K562 (cell line): ENCODE measurements around the gene ASCC3. TPM values are rescaled to one million over a fixed set of nuclear protein-coding genes. Genes with fewer than 3 reads are reported as not detected.

Experiments used
- C11orf30 ChIP-seq: fragments of 450-650 bp; IDR thresholded peaks from 2 replicates; pipeline ENCODE4 v1.6.1; 2016; ENCODE audit warnings: low read depth, mild to moderate bottlenecking
- CBFA2T2 ChIP-seq: fragments of 450-650 bp; conservative IDR thresholded peaks from 2 replicates; pipeline ENCODE4 v1.6.1; 2017; ENCODE audit warnings: mild to moderate bottlenecking
- CEBPB ChIP-seq: fragments of 450-650 bp; IDR thresholded peaks from 2 replicates; pipeline ENCODE4 v1.6.1; 2016; ENCODE audit warnings: missing genetic modification characterization, missing compliant biosample characterization
- DPF2 ChIP-seq: fragments of 450-650 bp; IDR thresholded peaks from 2 replicates; pipeline ENCODE4 v1.6.1; 2016
- FOXM1 ChIP-seq, 2 experiments: fragments of 450-650 bp in 1 of 2; sonication (generic) in 1 of 2; formaldehyde crosslinking in 1 of 2; IDR thresholded peaks; 2 replicates each; pipeline versions ENCODE4 v1.6.1 to v1.9.0; 2017 to 2022; ENCODE audit warnings: low read depth in 2 of 2, mild to moderate bottlenecking in 2 of 2, missing genetic modification reagents in 1 of 2, moderate library complexity in 1 of 2
- MCM5 ChIP-seq: fragments of 450-650 bp; IDR thresholded peaks from 2 replicates; pipeline ENCODE4 v1.6.1; 2016; ENCODE audit warnings: low read depth
- MEIS2 ChIP-seq: fragments of 450-650 bp; IDR thresholded peaks from 2 replicates; pipeline ENCODE4 v1.6.1; 2014; ENCODE audit warnings: mild to moderate bottlenecking; ENCODE audit not compliant: partially characterized antibody
- PTBP1 ChIP-seq: fragments of 200-400 bp; formaldehyde crosslinking; IDR thresholded peaks from 2 replicates; pipeline ENCODE4 v1.6.1; 2017; ENCODE audit warnings: low read depth, low read length
- RBM17 ChIP-seq: fragments of 200-400 bp; formaldehyde crosslinking; IDR thresholded peaks from 2 replicates; pipeline ENCODE4 v1.6.1; 2017; ENCODE audit warnings: low read depth, mild to moderate bottlenecking, low read length, borderline replicate concordance
- SMARCA4 ChIP-seq: fragments of 450-650 bp; IDR thresholded peaks from 2 replicates; pipeline ENCODE4 v1.6.1; 2016
- ZC3H8 ChIP-seq: fragments of 450-650 bp; IDR thresholded peaks from 2 replicates; pipeline ENCODE4 v1.6.1; 2017
- ZKSCAN8 ChIP-seq: fragments of 200-800 bp; sonication (Bioruptor generic); IDR thresholded peaks from 2 replicates; pipeline ENCODE4 v1.6.1; 2016; ENCODE audit warnings: missing genetic modification characterization, missing compliant biosample characterization
- ZNF354B ChIP-seq: fragments of 250-450 bp; sonication (Bioruptor Pico); IDR thresholded peaks from 2 replicates; pipeline ENCODE4 v1.4.0; 2020
- ZNF41 ChIP-seq: fragments of 250-450 bp; sonication (Bioruptor Pico); conservative IDR thresholded peaks from 2 replicates; pipeline ENCODE4 v1.4.0; 2020; ENCODE audit warnings: mild to moderate bottlenecking
- polyA plus RNA-seq, 8 experiments: library from polyadenylated mRNA; depleted of rRNA in 4 of 8; stranded (reverse) in 5 of 8; unstranded in 3 of 8; fragments of >200 nt; fragmentation: Nextera tagmentation in 2 of 8; fragmentation: Illumina TruSeq in 1 of 8; extraction: Ambion mirVana in 2 of 8; extraction: Trizol in 1 of 8; gene quantifications; 2 replicates each; pipeline versions ENCODE4 v1.2.1 to v1.2.3, GENCODE V29; 2011 to 2014; ENCODE audit warnings: inconsistent platforms in 1 of 8, missing spikeins in 1 of 8
- total RNA-seq, 7 experiments: library from RNA; depleted of rRNA in 6 of 7; stranded (reverse); fragments of >200 nt in 6 of 7; fragmentation: Illumina TruSeq in 2 of 7; extraction: Trizol in 2 of 7; gene quantifications; 2 replicates each; pipeline versions ENCODE4 v1.2.1 to v1.2.3, GENCODE V29; 2011 to 2021; ENCODE audit warnings: low replicate concordance in 1 of 7
- TF ChIP-seq, protein P1 (sequence below), 2 experiments: fragments of 450-650 bp; IDR thresholded peaks; 2 replicates each; pipeline ENCODE4 v1.6.1; 2016; ENCODE audit warnings: mild to moderate bottlenecking in 2 of 2, borderline replicate concordance in 1 of 2, low read depth in 1 of 2, moderate library complexity in 1 of 2
- TF ChIP-seq, protein P2 (sequence below): sonication (generic); formaldehyde crosslinking; IDR thresholded peaks from 2 replicates; pipeline ENCODE4 v1.8.0; 2022; ENCODE audit warnings: mild to moderate bottlenecking, low read depth, missing genetic modification reagents
- TF ChIP-seq, protein P3 (sequence below): fragments of 450-650 bp; IDR thresholded peaks from 2 replicates; pipeline ENCODE4 v1.6.1; 2017; ENCODE audit warnings: antibody characterized with exemption
- TF ChIP-seq, protein P4 (sequence below): fragments of 450-650 bp; formaldehyde crosslinking; IDR thresholded peaks from 2 replicates; pipeline ENCODE4 v1.4.0; 2020; ENCODE audit warnings: mild to moderate bottlenecking, moderate library complexity

The ASCC3 gene
- total and polyA plus RNA-seq, 9 of the 15 experiments (the other 6 are each of a cell fraction or from before 2014, with no cell fraction given), result 16.1 to 56.1 (median 33.9) TPM

DNA sequence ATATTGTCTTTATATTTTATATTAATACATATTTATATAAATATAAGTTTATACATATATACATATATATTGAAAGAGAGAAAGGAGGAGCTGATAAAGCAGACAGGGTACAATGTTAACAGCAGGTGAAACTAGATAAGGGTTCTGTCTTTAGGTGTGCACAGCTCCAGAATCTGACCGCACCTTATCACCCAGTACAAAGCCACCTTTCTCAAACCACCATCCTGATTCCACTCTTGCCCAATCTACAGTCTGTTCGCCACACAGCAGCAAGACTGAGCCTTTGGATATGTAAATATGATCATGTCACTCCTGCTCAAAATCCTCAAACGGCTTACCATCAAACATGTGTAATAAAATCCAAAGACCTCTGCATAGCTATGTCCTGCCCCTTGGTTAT lies 34.7 kb upstream of the ASCC3 start (continued):
- TF ChIP-seq, protein P1, sequence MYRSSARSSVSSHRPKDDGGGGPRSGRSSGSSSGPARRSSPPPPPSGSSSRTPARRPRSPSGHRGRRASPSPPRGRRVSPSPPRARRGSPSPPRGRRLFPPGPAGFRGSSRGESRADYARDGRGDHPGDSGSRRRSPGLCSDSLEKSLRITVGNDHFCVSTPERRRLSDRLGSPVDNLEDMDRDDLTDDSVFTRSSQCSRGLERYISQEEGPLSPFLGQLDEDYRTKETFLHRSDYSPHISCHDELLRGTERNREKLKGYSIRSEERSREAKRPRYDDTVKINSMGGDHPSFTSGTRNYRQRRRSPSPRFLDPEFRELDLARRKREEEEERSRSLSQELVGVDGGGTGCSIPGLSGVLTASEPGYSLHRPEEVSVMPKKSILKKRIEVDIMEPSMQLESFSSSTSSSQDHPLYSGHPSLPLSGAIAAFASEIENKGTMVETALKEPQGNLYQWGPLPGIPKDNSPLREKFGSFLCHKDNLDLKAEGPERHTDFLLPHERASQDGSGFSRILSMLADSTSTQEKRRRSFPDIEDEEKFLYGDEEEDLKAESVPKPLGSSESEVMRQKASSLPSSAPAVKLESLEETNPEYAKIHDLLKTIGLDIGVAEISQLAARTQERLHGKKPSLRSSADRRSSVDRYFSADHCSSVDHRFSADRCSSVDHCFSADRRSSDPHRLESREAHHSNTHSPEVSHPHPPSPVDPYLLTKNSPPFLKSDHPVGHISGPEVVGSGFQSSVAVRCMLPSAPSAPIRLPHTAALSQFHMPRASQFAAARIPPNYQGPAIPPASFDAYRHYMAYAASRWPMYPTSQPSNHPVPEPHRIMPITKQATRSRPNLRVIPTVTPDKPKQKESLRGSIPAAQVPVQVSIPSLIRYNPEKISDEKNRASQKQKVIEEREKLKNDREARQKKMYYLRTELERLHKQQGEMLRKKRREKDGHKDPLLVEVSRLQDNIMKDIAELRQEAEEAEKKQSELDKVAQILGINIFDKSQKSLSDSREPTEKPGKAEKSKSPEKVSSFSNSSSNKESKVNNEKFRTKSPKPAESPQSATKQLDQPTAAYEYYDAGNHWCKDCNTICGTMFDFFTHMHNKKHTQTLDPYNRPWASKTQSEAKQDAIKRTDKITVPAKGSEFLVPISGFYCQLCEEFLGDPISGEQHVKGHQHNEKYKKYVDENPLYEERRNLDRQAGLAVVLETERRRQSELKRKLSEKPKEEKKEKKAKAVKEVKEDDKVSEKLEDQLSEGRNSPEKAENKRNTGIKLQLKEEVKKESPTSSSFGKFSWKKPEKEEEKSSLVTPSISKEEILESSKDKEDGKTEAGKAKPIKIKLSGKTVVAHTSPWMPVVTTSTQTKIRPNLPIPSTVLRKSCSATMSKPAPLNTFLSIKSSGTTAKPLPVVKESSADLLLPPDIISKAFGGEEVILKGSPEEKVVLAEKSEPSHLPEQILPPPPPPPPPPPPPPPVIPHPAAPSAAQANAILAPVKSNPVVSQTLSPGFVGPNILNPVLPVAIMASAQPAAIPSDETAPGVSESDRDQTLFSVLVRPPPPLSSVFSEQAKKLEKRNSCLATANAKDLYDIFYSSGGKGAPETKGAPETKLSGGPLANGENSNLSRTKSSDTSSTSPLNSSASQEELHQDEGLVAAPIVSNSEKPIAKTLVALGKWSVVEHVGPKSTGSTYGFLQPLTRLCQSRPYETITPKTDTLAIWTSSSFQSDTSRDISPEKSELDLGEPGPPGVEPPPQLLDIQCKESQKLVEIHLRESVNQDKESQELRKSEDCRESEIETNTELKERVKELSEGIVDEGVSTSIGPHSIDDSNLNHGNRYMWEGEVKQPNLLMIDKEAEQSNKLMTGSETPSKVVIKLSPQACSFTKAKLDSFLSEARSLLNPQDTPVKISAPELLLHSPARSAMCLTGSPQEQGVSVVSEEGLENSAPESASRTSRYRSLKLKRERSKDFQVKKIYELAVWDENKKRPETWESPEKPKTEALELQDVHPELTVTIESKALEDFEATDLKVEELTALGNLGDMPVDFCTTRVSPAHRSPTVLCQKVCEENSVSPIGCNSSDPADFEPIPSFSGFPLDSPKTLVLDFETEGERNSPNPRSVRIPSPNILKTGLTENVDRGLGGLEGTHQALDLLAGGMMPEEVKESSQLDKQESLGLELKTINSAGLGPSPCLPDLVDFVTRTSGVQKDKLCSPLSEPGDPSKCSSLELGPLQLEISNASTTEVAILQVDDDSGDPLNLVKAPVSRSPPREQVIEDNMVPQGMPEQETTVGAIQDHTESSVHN (IDR thresholded peaks at IDR 0.05; ENCODE audit: borderline replicate concordance in 1 of 2, low read depth in 1 of 2), result no peak
- no peak for TF ChIP-seq MCM5
- TF ChIP-seq, protein P2, sequence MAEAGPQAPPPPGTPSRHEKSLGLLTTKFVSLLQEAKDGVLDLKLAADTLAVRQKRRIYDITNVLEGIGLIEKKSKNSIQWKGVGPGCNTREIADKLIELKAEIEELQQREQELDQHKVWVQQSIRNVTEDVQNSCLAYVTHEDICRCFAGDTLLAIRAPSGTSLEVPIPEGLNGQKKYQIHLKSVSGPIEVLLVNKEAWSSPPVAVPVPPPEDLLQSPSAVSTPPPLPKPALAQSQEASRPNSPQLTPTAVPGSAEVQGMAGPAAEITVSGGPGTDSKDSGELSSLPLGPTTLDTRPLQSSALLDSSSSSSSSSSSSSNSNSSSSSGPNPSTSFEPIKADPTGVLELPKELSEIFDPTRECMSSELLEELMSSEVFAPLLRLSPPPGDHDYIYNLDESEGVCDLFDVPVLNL, result no peak
- no peak for TF ChIP-seq ZNF41
- TF ChIP-seq PTBP1, result no peak
- no peak for TF ChIP-seq ZKSCAN8 (CRISPR knock-in tag)
- TF ChIP-seq CEBPB (tag), result peak; percentile 43
- TF ChIP-seq, protein P3, sequence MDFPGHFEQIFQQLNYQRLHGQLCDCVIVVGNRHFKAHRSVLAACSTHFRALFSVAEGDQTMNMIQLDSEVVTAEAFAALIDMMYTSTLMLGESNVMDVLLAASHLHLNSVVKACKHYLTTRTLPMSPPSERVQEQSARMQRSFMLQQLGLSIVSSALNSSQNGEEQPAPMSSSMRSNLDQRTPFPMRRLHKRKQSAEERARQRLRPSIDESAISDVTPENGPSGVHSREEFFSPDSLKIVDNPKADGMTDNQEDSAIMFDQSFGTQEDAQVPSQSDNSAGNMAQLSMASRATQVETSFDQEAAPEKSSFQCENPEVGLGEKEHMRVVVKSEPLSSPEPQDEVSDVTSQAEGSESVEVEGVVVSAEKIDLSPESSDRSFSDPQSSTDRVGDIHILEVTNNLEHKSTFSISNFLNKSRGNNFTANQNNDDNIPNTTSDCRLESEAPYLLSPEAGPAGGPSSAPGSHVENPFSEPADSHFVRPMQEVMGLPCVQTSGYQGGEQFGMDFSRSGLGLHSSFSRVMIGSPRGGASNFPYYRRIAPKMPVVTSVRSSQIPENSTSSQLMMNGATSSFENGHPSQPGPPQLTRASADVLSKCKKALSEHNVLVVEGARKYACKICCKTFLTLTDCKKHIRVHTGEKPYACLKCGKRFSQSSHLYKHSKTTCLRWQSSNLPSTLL, result no peak
- no peak for TF ChIP-seq C11orf30
- TF ChIP-seq MEIS2, result no peak
- no peak for TF ChIP-seq ZNF354B
- no peak for TF ChIP-seq RBM17
- no peak for TF ChIP-seq ZC3H8
- 0 out of 2 replicates have a peak, but pooled peaks have one; percentile 24 for TF ChIP-seq DPF2
- TF ChIP-seq, protein P4, sequence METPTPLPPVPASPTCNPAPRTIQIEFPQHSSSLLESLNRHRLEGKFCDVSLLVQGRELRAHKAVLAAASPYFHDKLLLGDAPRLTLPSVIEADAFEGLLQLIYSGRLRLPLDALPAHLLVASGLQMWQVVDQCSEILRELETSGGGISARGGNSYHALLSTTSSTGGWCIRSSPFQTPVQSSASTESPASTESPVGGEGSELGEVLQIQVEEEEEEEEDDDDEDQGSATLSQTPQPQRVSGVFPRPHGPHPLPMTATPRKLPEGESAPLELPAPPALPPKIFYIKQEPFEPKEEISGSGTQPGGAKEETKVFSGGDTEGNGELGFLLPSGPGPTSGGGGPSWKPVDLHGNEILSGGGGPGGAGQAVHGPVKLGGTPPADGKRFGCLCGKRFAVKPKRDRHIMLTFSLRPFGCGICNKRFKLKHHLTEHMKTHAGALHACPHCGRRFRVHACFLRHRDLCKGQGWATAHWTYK (CRISPR knock-in tag), result no peak
- TF ChIP-seq FOXM1 (IDR thresholded peaks at IDR 0.05; ENCODE audit: low read depth), result no peak
- no peak for TF ChIP-seq FOXM1 (CRISPR knock-in tag; IDR thresholded peaks at IDR 0.05; ENCODE audit: low read depth)
- peak; percentile 71 for TF ChIP-seq CBFA2T2
- TF ChIP-seq SMARCA4, result no peak
